ENCODE measurements around the gene SLC52A1.

GRCh38 chr17:5078106-5079028, 43.1 kb upstream of the SLC52A1 start, which contains the start of gene ZFP3:
- no peak for TF ChIP-seq CTCF (IDR thresholded peaks at IDR 0.05)
- TF ChIP-seq ZFX (IDR thresholded peaks at IDR 0.05; ENCODE audit: borderline replicate concordance): no peak

All from 22Rv1 (cell line).